Activated T-helper 1 cell treated with anti-CD3 and anti-CD28 coated beads, Interleukin-12 subunit alpha, Interleukin-12 subunit beta, Interleukin-2, Interleukin-4 antibody, amounts not matched to agents 30 ng/mL and 10 ng/mL and 1 ng/mL, durations not matched to agents 14 hours and 24 hours and 36 hours (primary cell): ENCODE measurements around the gene MYL7. TPM values are rescaled to one million over a fixed set of nuclear protein-coding genes. Genes with fewer than 3 reads are reported as not detected.

Experiments used
- DNase-seq: peaks from one replicate; pipeline ENCODE4 v3.0.0; 2021; ENCODE audit warnings: low spot score
- H3K27ac Mint-ChIP-seq: one replicate; pipeline ENCODE4 v1.8.0; 2021; ENCODE audit warnings: mild to moderate bottlenecking, mixed read lengths
- H3K27me3 Mint-ChIP-seq: one replicate; pipeline ENCODE4 v1.8.0; 2022; ENCODE audit warnings: mild to moderate bottlenecking, moderate library complexity, mixed read lengths; ENCODE audit not compliant: insufficient read depth
- H3K36me3 Mint-ChIP-seq: one replicate; pipeline ENCODE4 v1.8.0; 2021; ENCODE audit warnings: low read depth, mixed read lengths
- H3K4me1 Mint-ChIP-seq: one replicate; pipeline ENCODE4 v1.8.0; 2021; ENCODE audit warnings: low read depth, mixed read lengths
- H3K4me3 Mint-ChIP-seq: one replicate; pipeline ENCODE4 v1.8.0; 2021; ENCODE audit warnings: mild to moderate bottlenecking, moderate library complexity, mixed read lengths
- H3K9me3 Mint-ChIP-seq: one replicate; pipeline ENCODE4 v1.8.0; 2021; ENCODE audit warnings: mixed read lengths
- intact Hi-C: fragments of 100-400 bp; cut with micrococcal nuclease; formaldehyde crosslinking; loops from one replicate; pipeline ENCODE4 v1.15.1; 2024
- total RNA-seq: library from RNA; stranded (reverse); gene quantifications from 2 replicates; pipeline ENCODE4 v1.2.3, GENCODE V29; 2022

The MYL7 gene
- total RNA-seq, 1 donor from 2014 or later, result not detected

DNA sequence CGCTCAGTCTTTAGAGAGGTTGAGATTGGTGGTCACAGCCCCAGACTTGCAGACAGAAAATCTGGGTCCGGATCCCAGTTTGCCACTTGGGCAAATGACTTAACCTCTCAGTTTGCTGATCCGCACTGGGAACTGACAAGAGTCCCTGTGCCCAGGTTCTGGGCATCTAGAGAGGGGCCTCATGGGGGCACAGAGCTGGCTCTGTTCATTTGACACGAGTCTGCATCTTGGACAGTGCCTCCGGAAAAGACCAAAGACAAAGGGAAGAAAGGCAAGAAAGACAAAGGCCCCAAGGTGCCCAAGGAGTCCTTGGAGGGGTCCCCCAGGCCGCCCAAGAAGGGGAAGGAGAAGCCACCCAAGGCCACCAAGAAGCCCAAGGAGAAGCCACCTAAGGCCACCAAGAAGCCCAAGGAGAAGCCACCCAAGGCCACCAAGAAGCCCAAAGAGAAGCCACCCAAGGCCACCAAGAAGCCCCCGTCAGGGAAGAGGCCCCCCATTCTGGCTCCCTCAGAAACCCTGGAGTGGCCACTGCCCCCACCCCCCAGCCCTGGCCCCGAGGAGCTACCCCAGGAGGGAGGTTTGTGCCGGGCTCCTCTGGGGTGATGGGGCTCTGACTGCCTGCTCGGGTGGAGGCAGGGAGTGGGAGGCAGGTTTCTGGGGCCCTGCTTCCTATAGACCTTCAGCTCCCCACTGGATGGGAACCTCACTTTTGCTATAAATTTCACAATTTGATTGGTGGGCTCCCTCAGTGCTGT lies 34.6 kb downstream of the MYL7 start:
- H3K27ac Mint-ChIP-seq, result no peak overlapping the region
- H3K4me3 Mint-ChIP-seq, result peak overlapping the region; percentile 61
- H3K4me1 Mint-ChIP-seq, result peaks cover 10% of the 10 kb centered on the region
- intact Hi-C loops, result no loop called here
- H3K36me3 Mint-ChIP-seq, result no peaks in the 10 kb centered on the region
- no peaks in the 10 kb centered on the region for H3K9me3 Mint-ChIP-seq
- H3K27me3 Mint-ChIP-seq, result peaks cover 20% of the 10 kb centered on the region
- DNase-seq, result no peak

DNA sequence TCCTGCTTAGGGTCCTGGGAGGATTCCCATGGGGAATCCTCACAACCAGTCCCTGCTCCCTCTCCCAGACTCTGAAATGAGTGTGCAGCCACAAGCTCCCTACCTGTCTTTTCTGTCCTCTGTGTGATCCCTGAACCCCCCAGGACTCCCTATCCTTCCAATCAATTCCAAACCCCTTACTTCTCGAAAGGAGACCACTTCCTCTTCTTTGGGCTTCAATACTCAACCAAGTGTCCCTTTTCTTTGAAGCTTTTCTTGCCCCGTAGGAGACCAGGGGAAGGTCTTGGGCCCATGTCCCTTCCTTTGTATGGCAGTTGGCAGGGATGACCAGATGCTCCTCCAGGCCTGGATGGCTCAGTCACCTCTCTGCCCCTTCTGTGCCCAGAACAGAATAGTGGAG lies 35.3 kb downstream of the MYL7 start:
- DNase-seq, result no peak
- no peaks in the 10 kb centered on the region for H3K36me3 Mint-ChIP-seq
- peak overlapping the region; percentile 61 for H3K4me3 Mint-ChIP-seq
- intact Hi-C loops, result loop anchor here (2.0 kb wide), 2 partner anchors 17 to 23 kb away; partner anchors contain the start of genes POLD2 and POLM
- H3K27me3 Mint-ChIP-seq, result peaks cover 20% of the 10 kb centered on the region
- peaks cover 10% of the 10 kb centered on the region for H3K4me1 Mint-ChIP-seq
- H3K9me3 Mint-ChIP-seq, result no peaks in the 10 kb centered on the region
- no peak overlapping the region for H3K27ac Mint-ChIP-seq

- Mint-ChIP-seq H3K27me3 (peaks cover 20% of the 10 kb centered on the region), H3K4me3 (peak overlapping the region; percentile 75), H3K36me3 (no peaks in the 10 kb centered on the region), H3K9me3 (no peaks in the 10 kb centered on the region), H3K4me1 (peaks cover 10% of the 10 kb centered on the region), H3K27ac (no peak overlapping the region)
- no peak for DNase-seq
- intact Hi-C loops, result loop anchor here (2.0 kb wide), 2 partner anchors 18 to 22 kb away; partner anchors contain the start of genes POLD2 and POLM
Observed at GRCh38 chr7:44104860-44105771, 36.0 kb downstream of the MYL7 start.

DNA sequence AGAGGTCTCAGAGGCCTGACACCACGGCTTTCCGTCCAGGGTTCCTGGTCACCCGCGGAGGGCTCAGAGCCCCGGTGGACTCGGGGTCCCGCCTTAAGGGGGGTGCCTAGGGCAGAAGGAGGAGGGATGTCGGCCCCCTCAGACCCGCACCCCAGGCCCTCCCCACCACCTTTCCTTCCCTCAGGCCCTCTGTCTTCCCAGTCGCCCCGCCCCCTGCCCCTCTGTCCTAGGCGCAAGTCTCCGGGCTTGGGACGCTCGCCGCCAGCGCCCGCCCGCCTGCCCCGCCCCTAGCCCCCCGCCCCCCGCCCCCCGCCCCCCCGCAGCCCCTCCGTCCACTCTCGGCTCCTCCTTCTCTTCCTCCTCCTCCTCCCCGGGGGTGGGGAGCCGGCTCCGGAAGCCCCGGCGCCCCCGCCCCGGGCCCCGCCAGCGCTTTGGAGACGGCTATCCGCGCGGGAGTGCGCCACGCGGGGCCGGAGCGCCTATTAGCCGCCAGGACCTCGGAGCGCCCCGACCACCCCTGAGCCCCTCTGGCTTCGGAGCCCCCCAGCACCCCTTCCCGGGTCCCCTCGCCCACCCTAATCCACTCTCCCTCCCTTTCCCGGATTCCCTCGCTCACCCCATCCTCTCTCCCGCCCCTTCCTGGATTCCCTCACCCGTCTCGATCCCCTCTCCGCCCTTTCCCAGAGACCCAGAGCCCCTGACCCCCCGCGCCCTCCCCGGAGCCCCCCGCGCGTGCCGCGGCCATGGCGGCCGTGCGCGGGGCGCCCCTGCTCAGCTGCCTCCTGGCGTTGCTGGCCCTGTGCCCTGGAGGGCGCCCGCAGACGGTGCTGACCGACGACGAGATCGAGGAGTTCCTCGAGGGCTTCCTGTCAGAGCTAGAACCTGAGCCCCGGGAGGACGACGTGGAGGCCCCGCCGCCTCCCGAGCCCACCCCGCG lies 36.9 kb downstream of the MYL7 start, which contains the start of gene AEBP1:
AEBP1 (plus strand) TSS at position 423 of the 937 bp plus-strand sequence; CDS start at position 744, 321 bp downstream.
- peak within 1 kb of the TSS; percentile 75 for H3K4me3 Mint-ChIP-seq
- H3K9me3 Mint-ChIP-seq, result no peaks in the 10 kb centered on the region
- intact Hi-C loops, result loop anchor here (2.0 kb wide), 2 partner anchors 19 to 21 kb away; partner anchors contain the start of genes POLD2 and POLM
- H3K27ac Mint-ChIP-seq, result no peak within 1 kb of the TSS
- H3K36me3 Mint-ChIP-seq, result no peaks in the 10 kb centered on the region
- peaks cover 10% of the 10 kb centered on the region for H3K4me1 Mint-ChIP-seq
- peaks cover 20% of the 10 kb centered on the region for H3K27me3 Mint-ChIP-seq
- DNase-seq, result no peak

DNA sequence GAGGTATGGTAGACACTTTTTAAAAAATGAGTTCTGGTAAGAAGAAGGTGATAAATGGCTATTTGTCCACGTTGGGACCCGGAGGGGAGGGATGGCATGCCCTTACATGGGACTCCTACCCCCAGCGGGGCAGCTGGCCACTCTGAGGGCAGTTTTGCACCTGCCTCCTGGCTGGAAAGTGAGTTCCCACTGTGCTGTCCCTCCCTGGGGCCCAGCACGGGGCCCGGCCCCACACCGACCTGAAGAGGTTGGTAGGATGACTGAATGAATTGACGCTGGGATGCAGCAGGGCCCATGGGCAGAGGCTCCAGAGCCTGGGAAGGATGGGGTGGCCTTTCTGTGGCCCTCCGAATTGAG lies 37.6 kb downstream of the MYL7 start:
- DNase-seq, result no peak
- Mint-ChIP-seq H3K4me3 (peak overlapping the region; percentile 74), H3K27ac (no peak overlapping the region), H3K27me3 (peaks cover 20% of the 10 kb centered on the region), H3K4me1 (peaks cover 10% of the 10 kb centered on the region), H3K9me3 (no peaks in the 10 kb centered on the region), H3K36me3 (no peaks in the 10 kb centered on the region)
- intact Hi-C loops, result no loop called here

GRCh38 chr7:44102846-44103565 lies 38.1 kb downstream of the MYL7 start:
- H3K4me3 Mint-ChIP-seq, result peak overlapping the region; percentile 74

DNA sequence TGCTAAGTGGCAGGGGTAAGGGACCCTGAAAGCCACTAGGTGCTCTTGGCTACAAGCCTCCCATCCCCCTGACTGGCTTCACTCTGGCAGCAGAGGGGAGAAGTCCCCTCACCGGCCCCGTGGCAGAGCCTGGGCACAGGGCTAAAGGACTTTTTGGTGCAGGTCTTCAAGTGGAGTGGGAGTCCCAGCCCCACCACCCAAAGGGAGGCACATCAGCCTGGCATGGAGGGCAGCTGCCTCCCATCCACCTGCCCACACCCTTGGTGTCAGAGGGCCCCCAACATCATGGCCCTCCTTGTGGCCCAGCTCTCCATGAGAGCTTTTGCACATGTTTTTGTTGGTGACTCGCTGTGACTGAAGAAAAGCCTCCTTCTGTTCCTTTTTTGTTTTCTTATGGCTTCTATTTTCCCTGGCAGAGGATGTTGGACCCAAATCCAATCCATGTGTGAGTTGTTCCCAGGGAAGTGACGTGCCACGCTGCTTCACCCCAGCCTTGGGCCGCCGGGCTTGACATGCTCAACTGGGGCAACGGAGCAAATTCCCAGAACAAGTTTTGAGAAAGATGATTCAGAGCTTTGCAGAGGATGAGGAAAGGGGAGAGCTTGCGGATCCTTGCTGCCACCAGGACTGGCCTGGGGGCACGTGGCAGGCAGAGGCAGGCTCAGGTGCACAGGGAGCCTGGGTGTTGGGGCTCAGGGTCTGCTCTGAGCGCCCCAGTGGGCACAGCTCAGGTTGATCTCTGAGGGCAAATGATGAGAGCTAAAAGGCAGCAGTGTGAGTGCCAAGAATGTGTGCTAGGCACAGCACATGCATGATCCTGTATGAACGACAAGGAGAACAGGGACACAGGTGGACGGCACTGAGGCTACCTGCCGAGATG lies 38.9 kb downstream of the MYL7 start:
- H3K9me3 Mint-ChIP-seq, result no peaks in the 10 kb centered on the region
- H3K27me3 Mint-ChIP-seq, result peaks cover 20% of the 10 kb centered on the region
- peaks cover 19% of the 10 kb centered on the region for H3K4me1 Mint-ChIP-seq
- H3K27ac Mint-ChIP-seq, result peak overlapping the region; percentile 49
- no peak for DNase-seq
- intact Hi-C loops, result no loop called here
- H3K4me3 Mint-ChIP-seq, result peak overlapping the region; percentile 17
- no peaks in the 10 kb centered on the region for H3K36me3 Mint-ChIP-seq

More at GRCh38 chr7:44102846-44103565, 38.1 kb downstream of the MYL7 start:
- no peak for DNase-seq
- intact Hi-C loops, result no loop called here
- no peak overlapping the region for H3K27ac Mint-ChIP-seq
- H3K9me3 Mint-ChIP-seq, result no peaks in the 10 kb centered on the region
- H3K36me3 Mint-ChIP-seq, result no peaks in the 10 kb centered on the region
- peaks cover 11% of the 10 kb centered on the region for H3K4me1 Mint-ChIP-seq
- H3K27me3 Mint-ChIP-seq, result peaks cover 20% of the 10 kb centered on the region

GRCh38 chr7:44101303-44101965 lies 39.7 kb downstream of the MYL7 start:
- Mint-ChIP-seq H3K4me1 (peaks cover 27% of the 10 kb centered on the region), H3K27ac (no peak overlapping the region), H3K27me3 (peaks cover 20% of the 10 kb centered on the region), H3K9me3 (no peaks in the 10 kb centered on the region), H3K4me3 (no peak overlapping the region), H3K36me3 (no peaks in the 10 kb centered on the region)
- intact Hi-C loops, result no loop called here
- DNase-seq, result no peak

GRCh38 chr7:44100458-44101302 lies 40.5 kb downstream of the MYL7 start:
- DNase-seq, result no peak
- intact Hi-C loops, result no loop called here
- Mint-ChIP-seq H3K4me1 (peaks cover 25% of the 10 kb centered on the region), H3K27ac (no peak overlapping the region), H3K36me3 (no peaks in the 10 kb centered on the region), H3K9me3 (no peaks in the 10 kb centered on the region), H3K27me3 (peaks cover 19% of the 10 kb centered on the region), H3K4me3 (no peak overlapping the region)

DNA sequence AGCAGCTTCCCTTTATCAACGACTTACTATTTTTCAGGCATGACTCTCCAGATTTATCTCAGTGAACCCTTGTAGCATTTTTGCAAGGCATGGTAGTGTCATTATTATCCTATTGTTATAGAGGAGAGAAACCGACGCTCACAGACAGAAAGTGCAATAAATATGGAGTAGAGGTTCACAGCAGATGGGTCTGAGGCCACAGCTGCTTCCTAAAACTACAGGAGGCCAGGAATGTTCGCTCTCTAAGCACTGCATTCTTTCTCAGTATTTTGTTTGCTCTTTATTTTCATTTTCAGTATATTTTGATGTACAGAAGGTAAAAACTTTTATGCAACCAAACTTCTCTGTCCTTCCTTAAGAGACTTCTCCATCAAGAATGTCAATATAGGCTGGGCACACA lies 41.5 kb downstream of the MYL7 start:
- Mint-ChIP-seq H3K9me3 (no peaks in the 10 kb centered on the region), H3K4me3 (no peak overlapping the region)
- intact Hi-C loops, result no loop called here

More for the DNA sequence above, 41.5 kb downstream of the MYL7 start:
- Mint-ChIP-seq H3K36me3 (no peaks in the 10 kb centered on the region), H3K4me1 (peaks cover 18% of the 10 kb centered on the region), H3K27me3 (peaks cover 13% of the 10 kb centered on the region), H3K27ac (no peak overlapping the region)
- DNase-seq, result no peak
